Stimulated activated naive B cell treated with anti-CD40 and anti-IgM and Interleukin-4, amounts not matched to agents 10 μg/mL and 1 μg/mL and 100 μg/mL, for 72 hours (primary cell): ENCODE measurements around the gene OR5A2.
A peak's percentile ranks its signal among the peaks of the same experiment; 100 is the strongest.
"Not testable (repeated sequence)": the region's sequence is repeated elsewhere in the genome, so short reads cannot be mapped to it uniquely, and the experiment has no call there.

Experiments
- ATAC-seq, 2 donors: fragments of 150-1000 bp; cut with Tn5 transposase; replicated peaks; 2 replicates each; pipeline ENCODE4 v1.10.0; 2021; ENCODE audit warnings: moderate library complexity in 1 of 2
- DNase-seq: peaks from one replicate; pipeline ENCODE4 v3.0.0; 2021
- H3K27ac Mint-ChIP-seq: one replicate; pipeline ENCODE4 v1.8.0; 2022; ENCODE audit warnings: mild to moderate bottlenecking, mixed read lengths
- H3K27me3 Mint-ChIP-seq, 2 donors: one replicate each; pipeline ENCODE4 v1.8.0; 2022; ENCODE audit warnings: mixed read lengths in 2 of 2
- H3K36me3 Mint-ChIP-seq, 2 donors: one replicate each; pipeline ENCODE4 v1.8.0; 2022; ENCODE audit warnings: mixed read lengths in 2 of 2, mild to moderate bottlenecking in 1 of 2
- H3K4me1 Mint-ChIP-seq, 2 donors: one replicate each; pipeline ENCODE4 v1.8.0; 2022; ENCODE audit warnings: mixed read lengths in 2 of 2, mild to moderate bottlenecking in 1 of 2
- H3K4me3 Mint-ChIP-seq, 2 donors: one replicate each; pipeline ENCODE4 v1.8.0; 2022; ENCODE audit warnings: mild to moderate bottlenecking in 2 of 2, mixed read lengths in 2 of 2, moderate library complexity in 1 of 2
- H3K9me3 Mint-ChIP-seq, 2 donors: one replicate each; pipeline ENCODE4 v1.8.0; 2022; ENCODE audit warnings: mixed read lengths in 2 of 2, mild to moderate bottlenecking in 1 of 2

Gene OR5A2

DNA sequence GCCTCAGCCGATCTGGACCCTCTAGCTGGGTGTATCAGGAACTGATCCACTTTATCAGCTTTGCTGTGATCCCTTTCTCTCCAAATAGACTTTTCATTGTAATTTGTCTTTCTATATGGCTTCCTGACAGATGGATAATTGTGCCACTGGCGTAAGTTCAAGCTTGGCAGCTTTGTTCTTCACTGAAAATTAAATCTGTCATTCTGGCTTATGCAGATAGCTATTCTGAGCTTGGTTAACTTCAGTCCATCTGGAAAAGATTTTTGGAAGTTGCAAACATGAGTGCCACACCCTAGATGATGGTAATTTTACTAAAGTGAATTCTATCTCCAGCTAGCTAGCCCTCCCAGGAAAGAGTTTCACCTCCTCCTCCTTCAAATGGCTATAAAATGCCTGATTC lies 8.1 kb downstream of the OR5A2 start:
- Mint-ChIP-seq H3K4me3 (no peak overlapping the region), H3K36me3 (peaks cover 3 to 14% of the 10 kb centered on the region in 2 donors), H3K27ac (no peak overlapping the region), H3K27me3 (no peaks in the 10 kb centered on the region), H3K4me1 (peaks cover 36 to 41% of the 10 kb centered on the region in 2 donors), H3K9me3 (peaks cover 4 to 16% of the 10 kb centered on the region in 2 donors)
- DNase-seq = no peak
- ATAC-seq = no peak

DNA sequence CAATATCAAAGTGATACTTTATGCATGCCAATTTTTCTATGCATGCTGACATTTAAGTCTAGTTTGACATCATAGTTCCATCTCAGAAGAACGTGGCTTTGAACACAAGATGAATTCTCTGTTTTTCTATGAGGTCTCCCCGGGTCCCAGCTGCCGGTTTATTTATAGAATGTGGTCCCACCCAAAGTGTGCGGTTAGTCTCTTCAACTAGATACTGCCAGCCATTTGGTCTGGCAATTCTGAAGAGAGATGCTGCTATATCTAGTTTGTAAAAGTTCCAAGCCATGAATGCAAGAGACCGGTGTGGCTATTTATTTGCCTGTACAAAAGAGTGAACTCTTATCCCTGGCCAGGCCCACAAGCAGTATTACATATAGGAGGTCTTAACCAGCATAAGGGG lies 9.2 kb downstream of the OR5A2 start:
- Mint-ChIP-seq H3K27me3 (no peaks in the 10 kb centered on the region), H3K4me3 (no peak overlapping the region), H3K27ac (no peak overlapping the region), H3K36me3 (peaks cover 3 to 14% of the 10 kb centered on the region in 2 donors), H3K4me1 (peaks cover 30 to 33% of the 10 kb centered on the region in 2 donors), H3K9me3 (peaks cover 4 to 16% of the 10 kb centered on the region in 2 donors)
- DNase-seq (no peak), ATAC-seq (peak; percentile 36 to 63)

DNA sequence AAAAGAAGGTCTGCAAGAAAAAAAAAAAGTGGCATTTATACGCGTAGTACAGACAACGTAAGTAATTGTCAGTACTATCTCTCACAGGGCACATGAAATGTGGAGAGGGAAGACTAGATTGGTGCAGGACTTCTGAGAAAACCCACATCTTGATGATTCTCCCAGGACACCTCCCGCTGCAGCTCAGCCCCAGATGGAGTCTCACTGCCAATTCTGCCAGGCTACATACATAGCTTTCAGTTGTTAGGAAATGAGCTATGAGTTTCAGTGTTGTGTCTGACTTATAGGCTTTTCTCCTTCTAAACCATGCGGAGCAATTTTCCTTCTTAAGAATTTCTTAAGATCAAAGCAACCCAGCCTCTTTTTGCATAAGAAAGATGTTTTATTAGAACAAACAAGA lies 9.6 kb downstream of the OR5A2 start:
- peaks cover 4 to 16% of the 10 kb centered on the region in 2 donors for H3K9me3 Mint-ChIP-seq
- no peak overlapping the region for H3K4me3 Mint-ChIP-seq
- peak overlapping the region; percentile 56 for H3K27ac Mint-ChIP-seq
- peaks cover 3 to 14% of the 10 kb centered on the region in 2 donors for H3K36me3 Mint-ChIP-seq
- DNase-seq (no peak), ATAC-seq (peak in 1 of 2 donors; percentile 21)
- peaks cover 30 to 32% of the 10 kb centered on the region in 2 donors for H3K4me1 Mint-ChIP-seq
- H3K27me3 Mint-ChIP-seq = no peaks in the 10 kb centered on the region

DNA sequence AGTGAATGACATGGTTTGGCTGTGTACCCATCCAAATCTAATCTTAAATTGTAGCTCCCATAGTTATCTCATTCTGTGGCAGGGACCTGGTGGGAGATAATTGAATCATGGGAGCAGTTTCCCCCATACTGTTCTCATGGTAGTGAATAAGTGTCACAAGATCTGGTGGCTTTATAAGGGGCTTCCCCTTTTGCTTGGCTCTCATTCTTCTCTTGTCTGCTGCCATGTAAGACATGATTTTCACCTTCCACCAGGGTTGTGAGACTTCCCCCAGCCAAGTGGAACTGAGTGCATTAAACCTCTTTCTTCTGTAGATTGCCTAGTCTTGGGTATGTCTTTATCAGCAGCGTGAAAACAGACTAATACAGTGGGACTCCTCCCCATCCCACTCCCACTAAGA lies 11.1 kb downstream of the OR5A2 start:
- H3K4me1 Mint-ChIP-seq = peaks cover 27 to 32% of the 10 kb centered on the region in 2 donors
- no peak overlapping the region for H3K27ac Mint-ChIP-seq
- ATAC-seq (no peak), DNase-seq (no peak)
- no peak overlapping the region for H3K4me3 Mint-ChIP-seq
- H3K36me3 Mint-ChIP-seq = peaks cover 5 to 13% of the 10 kb centered on the region in 2 donors
- no peaks in the 10 kb centered on the region for H3K27me3 Mint-ChIP-seq
- peaks cover 5 to 17% of the 10 kb centered on the region in 2 donors for H3K9me3 Mint-ChIP-seq

DNA sequence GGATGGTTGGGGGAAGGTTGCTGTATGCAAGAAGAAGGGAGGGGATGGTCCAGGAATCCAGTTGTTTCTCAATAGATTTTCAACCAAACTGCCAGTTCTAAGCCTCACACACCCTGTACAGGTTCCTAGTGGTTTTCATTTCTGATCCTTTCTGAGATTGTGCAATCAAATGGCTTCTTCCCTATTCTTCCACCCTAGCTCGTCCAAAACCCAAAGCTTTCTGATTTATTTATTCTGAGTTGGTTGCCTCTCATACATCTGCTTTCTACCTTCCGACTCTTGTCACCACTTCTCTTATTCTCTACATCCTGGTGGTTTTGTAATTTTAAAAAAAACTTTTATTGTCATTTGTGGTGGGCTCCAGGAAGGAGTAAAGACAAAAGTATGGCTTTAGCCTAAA lies 12.6 kb downstream of the OR5A2 start:
- ATAC-seq (no peak), DNase-seq (no peak)
- Mint-ChIP-seq H3K9me3 (peaks cover 9 to 19% of the 10 kb centered on the region in 2 donors), H3K4me3 (no peak overlapping the region), H3K27ac (no peak overlapping the region), H3K36me3 (peaks cover 5 to 14% of the 10 kb centered on the region in 2 donors), H3K4me1 (peaks cover 25 to 32% of the 10 kb centered on the region in 2 donors), H3K27me3 (no peaks in the 10 kb centered on the region)

DNA sequence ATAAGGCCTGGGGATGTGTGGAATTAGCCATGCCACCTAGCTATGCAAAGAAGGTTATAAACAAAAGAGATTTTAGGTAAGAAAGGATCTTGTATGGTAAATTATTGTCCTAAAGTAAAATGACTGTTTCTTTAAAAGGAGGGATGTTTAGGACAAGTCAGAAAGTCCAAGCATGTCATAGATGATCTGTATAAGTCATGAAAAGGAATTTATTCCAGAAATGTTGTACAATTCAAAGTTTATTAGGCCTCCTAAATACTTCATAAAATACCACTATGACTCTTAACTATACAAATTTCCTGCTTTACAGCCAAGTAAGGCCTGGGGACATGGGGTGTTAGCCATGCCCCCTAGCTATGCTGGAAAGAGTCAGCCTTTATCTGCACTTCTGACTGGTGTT lies 22.7 kb downstream of the OR5A2 start:
- no peak overlapping the region for H3K4me3 Mint-ChIP-seq
- no peaks in the 10 kb centered on the region for H3K27me3 Mint-ChIP-seq

DNA sequence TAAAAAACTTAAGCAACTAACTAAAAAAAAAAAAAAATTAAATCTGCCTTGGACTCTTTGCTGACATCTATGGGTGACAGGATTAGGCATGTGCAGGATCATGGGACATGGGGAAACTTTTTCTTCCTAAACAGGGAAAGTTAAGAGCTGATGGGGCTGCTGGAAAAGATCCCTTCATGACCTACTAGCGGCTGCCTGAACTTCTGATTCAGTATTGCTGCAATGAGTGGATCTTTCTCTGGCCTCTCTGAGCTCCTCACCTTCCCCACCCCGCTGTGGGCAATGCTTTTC lies 25.0 kb downstream of the OR5A2 start:
- ATAC-seq = no peak
- H3K4me1 Mint-ChIP-seq = no peaks in the 10 kb centered on the region
- no peak for DNase-seq
- H3K27me3 Mint-ChIP-seq = no peaks in the 10 kb centered on the region
- H3K36me3 Mint-ChIP-seq = peaks cover 0 to 8% of the 10 kb centered on the region in 2 donors
- no peak overlapping the region for H3K27ac Mint-ChIP-seq
- H3K9me3 Mint-ChIP-seq = peaks cover 4 to 5% of the 10 kb centered on the region in 2 donors
- no peak overlapping the region for H3K4me3 Mint-ChIP-seq

More for the DNA sequence above, 22.7 kb downstream of the OR5A2 start:
- Mint-ChIP-seq H3K4me1 (no peaks in the 10 kb centered on the region), H3K9me3 (peaks cover 4 to 7% of the 10 kb centered on the region in 2 donors), H3K36me3 (peaks cover 0 to 8% of the 10 kb centered on the region in 2 donors), H3K27ac (no peak overlapping the region)
- ATAC-seq = no peak
- DNase-seq = no peak

DNA sequence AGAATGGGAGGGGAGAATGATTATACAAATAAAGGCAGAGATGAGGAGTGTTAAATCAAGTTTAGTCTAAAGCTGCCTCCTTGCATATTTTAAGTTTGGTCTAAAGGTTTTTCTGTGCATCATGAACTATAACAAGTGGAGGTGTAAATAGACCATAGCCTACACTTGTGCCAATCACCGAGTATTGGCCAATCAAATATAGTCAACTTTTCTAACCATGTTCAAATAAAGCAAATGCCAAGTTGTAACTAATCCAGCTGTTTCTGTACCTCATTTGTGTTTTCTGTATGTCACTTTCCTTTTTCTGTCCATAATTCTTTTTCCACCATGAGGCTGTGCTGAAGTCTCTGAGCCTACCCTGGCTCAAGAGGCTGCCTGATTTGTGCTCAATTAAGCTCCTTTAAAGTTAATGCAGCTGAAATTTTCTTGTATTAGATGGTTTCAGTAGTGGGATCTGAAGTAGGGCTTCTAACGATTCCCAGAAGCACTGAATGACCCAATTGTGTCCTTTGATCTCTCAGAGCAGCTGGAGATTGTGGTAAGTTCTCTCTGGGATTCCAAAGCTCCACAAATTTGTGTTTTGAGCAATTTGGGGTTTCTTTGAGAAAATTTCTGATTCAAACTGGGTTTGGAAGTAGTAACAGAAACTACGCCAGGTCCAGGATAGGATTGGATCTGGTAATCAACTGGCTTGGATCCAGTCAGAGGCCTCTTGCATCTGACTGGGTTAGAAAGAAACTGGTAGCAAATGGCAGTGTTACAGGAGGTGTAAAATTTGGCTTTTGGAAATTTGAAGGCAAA lies 25.6 kb downstream of the OR5A2 start:
- no peak for DNase-seq

DNA sequence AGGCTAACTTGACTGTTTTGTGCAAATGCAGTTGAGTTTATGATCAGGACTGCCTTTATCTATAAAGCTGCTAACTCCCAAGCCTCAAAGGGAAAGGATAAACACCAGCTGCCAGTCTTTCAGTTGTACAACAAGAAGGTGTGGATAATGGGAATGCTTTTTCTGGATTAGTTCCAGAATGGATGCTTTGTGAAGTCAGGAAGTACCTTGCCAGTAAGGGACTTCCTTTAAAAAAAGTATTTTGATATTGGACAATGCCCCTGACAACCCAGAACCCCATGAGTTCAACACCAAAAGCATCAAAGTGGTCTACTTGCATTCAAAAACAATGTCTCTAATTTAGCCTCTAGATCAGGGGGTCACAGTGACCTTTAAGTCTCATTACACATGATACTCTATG lies 32.0 kb downstream of the OR5A2 start:
- Mint-ChIP-seq H3K4me3 (no peak overlapping the region), H3K27ac (no peak overlapping the region), H3K36me3 (no peaks in the 10 kb centered on the region), H3K4me1 (no peaks in the 10 kb centered on the region), H3K27me3 (no peaks in the 10 kb centered on the region), H3K9me3 (no peaks in the 10 kb centered on the region)
- ATAC-seq (no peak), DNase-seq (no peak)

More for the DNA sequence above, 25.6 kb downstream of the OR5A2 start:
- Mint-ChIP-seq H3K4me3 (no peak overlapping the region), H3K27me3 (no peaks in the 10 kb centered on the region), H3K4me1 (no peaks in the 10 kb centered on the region), H3K9me3 (peaks cover 2 to 4% of the 10 kb centered on the region in 2 donors), H3K27ac (no peak overlapping the region), H3K36me3 (peaks cover 0 to 4% of the 10 kb centered on the region in 2 donors)
- ATAC-seq = no peak

DNA sequence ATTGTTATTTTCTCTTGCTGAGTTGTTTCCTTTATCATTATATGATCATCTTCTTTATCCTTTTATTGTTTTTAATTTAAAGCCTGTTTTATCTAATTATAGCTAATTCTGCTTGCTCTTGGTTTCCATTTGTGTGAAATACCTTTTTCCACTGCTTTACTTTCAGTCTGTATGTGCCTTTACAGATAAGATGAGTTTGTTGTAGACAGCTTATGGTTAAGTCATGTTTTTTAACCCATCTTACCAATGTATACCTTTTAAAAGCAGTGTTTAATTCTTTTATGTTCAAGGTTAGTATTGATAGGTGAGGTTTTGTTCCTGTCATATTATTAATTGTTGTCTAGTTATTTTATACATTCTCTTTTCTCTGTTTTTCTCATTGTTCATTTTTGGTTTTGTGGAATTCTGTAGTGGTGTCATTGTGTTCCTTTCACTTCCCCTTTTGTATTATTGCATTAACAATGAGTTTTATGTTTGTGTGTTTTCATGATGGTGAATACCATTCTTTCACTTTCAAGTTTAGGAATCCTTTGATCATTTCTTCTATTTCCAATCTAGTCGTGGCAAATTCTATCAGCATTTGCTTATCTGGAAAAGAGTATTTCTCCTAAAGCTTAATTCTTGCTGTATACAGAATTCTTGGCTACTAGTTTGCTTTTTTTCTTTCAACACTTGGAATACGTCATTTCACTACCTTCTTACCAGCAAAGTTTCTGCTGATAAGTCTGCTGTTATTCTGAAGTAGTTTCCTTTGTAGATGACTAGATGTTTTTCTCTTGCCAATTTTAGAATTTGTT lies 45.8 kb downstream of the OR5A2 start:
- Mint-ChIP-seq H3K4me1 (peaks cover 12 to 19% of the 10 kb centered on the region in 2 donors), H3K4me3 (peak overlapping the region; percentile 17 to 29), H3K9me3 (no peaks in the 10 kb centered on the region), H3K27me3 (no peaks in the 10 kb centered on the region), H3K36me3 (peaks cover 3% of the 10 kb centered on the region in 2 donors), H3K27ac (peak overlapping the region; percentile 4)
- no peak for DNase-seq
- peak; percentile 89 to 94 for ATAC-seq

DNA sequence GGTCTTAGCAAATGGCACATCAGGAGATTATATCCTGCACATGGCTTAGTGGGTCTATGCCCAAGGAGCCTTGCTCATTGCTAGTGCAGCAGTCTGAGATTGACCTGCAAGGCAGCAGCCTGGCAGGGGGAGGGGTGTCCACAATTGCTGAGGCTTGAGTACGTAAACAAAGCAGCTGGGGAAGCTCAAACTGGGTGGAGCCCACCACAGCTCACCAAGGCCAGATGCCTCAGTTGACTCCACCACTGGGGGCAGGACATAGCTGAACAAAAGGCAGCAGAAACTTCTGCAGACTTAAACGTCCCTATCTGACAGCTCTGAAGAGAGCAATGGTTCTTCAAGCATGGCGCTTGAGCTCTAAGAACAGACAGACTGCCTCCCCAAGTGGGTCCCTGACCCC lies 53.9 kb downstream of the OR5A2 start:
- peaks cover 26 to 39% of the 10 kb centered on the region in 2 donors for H3K4me1 Mint-ChIP-seq
- not testable (repeated sequence) for ATAC-seq, H3K27me3 Mint-ChIP-seq, H3K4me3 Mint-ChIP-seq, H3K27ac Mint-ChIP-seq, H3K36me3 Mint-ChIP-seq, DNase-seq, H3K9me3 Mint-ChIP-seq

DNA sequence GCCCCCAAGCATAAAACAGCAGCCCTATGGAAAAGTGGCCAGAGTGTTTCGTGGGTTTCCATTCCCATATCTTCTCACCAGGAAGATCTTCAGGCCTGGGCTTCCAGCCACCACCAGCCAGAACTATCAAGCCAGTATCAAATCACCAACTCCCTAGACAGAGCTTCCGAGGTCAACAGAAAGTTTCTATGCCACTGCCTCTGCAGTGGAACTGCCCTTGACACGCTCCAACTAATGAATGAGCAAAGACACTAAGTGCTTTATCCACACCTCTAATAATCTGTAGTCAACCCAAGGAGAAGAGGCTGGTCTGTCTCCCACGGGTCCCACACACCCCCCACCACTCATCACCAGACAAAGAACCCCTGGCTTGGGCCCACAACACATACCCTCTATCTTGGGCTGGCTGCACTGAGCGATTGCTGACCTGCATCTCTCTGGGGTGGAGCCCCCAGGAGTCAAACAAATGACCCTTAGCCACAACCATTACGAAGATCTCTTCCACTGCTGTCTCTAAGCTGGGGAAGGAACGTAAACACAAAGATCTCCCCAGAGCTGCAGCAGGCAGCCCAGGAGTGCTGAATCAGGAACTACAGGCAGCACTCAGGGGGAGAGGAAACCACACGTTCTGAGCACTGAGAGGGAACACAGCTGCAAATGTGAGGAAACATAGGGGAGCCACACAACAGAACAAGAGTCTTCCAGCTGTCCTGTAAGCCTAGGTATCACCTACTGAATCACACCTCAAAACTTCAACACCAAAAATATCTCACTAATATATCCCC lies 57.8 kb downstream of the OR5A2 start:
- Mint-ChIP-seq H3K9me3 (no peaks in the 10 kb centered on the region), H3K27ac (peak overlapping the region; percentile 11), H3K27me3 (no peaks in the 10 kb centered on the region), H3K4me3 (peak overlapping the region; percentile 14 to 54), H3K36me3 (peaks cover 0 to 4% of the 10 kb centered on the region in 2 donors), H3K4me1 (peaks cover 26 to 39% of the 10 kb centered on the region in 2 donors)
- DNase-seq = no peak
- peak; percentile 87 to 88 for ATAC-seq
